Stimulated activated naive CD8-positive, alpha-beta T cell treated with anti-CD3 and anti-CD28 coated beads, Interleukin-15, Interleukin-2, amounts not matched to agents 100 ng/mL and 50 ng/mL, for 24 hours (primary cell): Measurements from ENCODE around the gene TBC1D5.
"Not testable (repeated sequence)": the region's sequence is repeated elsewhere in the genome, so short reads cannot be mapped to it uniquely, and the experiment has no call there.

ENCODE experiments used
- H3K27ac Mint-ChIP-seq: one replicate; pipeline ENCODE4 v1.8.0; 2021; ENCODE audit warnings: mild to moderate bottlenecking, mixed read lengths
- H3K27me3 Mint-ChIP-seq: one replicate; pipeline ENCODE4 v1.8.0; 2021; ENCODE audit warnings: mixed read lengths
- H3K36me3 Mint-ChIP-seq: one replicate; pipeline ENCODE4 v1.8.0; 2021; ENCODE audit warnings: low read depth, mixed read lengths
- H3K4me1 Mint-ChIP-seq: one replicate; pipeline ENCODE4 v1.8.0; 2021; ENCODE audit warnings: low read depth, mixed read lengths
- H3K4me3 Mint-ChIP-seq: one replicate; pipeline ENCODE4 v1.8.0; 2021; ENCODE audit warnings: mild to moderate bottlenecking, mixed read lengths
- H3K9me3 Mint-ChIP-seq: one replicate; pipeline ENCODE4 v1.8.0; 2021; ENCODE audit warnings: mixed read lengths

TBC1D5 gene

DNA sequence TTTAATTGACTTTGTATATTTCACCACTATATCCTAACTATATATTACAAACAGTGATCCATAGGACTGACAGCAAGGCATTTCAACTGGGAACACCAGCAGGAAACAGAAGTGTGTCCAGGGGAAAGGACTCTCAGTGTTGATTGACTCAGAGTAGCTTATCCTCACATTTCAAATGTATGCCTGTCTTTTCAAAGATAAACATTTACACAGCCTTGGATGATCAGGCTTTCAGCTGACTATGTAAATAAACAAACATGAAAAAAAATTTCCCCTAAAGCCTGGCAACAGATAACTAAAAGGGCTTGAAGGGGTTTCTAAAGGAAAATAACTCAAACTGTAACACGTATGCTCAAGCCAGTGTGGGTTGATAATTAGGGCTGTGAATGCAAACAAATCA, 321.8 kb downstream of the TBC1D5 start:
- Mint-ChIP-seq H3K4me3 (no peak overlapping the region), H3K4me1 (no peaks in the 10 kb centered on the region), H3K27ac (no peak overlapping the region), H3K9me3 (no peaks in the 10 kb centered on the region), H3K27me3 (no peaks in the 10 kb centered on the region), H3K36me3 (no peaks in the 10 kb centered on the region)

DNA sequence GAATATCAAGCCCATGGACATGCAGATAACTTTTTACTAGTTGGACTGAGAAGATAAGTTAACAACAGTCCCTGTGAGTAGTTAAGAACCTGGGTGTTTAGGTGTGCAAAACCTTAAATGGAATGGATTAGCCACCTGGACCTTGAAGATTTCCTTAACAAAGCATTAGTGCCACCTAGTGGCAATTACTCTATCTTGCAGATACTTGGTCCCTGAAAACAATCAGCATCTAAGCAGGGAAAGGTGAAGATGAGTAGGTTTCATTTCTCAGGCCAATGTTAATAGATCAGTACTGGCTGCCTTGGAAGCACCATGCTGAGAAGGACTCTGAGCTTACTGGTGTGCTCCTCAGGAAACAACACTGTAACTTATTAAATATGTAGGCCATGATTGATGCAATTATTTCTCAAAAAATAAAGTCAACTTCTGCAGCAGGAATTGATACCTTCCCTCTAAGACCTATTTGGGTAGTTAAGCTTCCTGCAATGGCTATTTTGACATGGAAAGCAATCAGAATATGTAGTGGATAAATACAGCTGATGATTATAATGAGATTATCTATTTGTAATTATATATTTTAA, 329.4 kb downstream of the TBC1D5 start:
- no peak overlapping the region for H3K4me3 Mint-ChIP-seq
- no peaks in the 10 kb centered on the region for H3K4me1 Mint-ChIP-seq
- H3K27ac Mint-ChIP-seq = no peak overlapping the region
- no peaks in the 10 kb centered on the region for H3K36me3 Mint-ChIP-seq
- peaks cover 4% of the 10 kb centered on the region for H3K9me3 Mint-ChIP-seq
- no peaks in the 10 kb centered on the region for H3K27me3 Mint-ChIP-seq

DNA sequence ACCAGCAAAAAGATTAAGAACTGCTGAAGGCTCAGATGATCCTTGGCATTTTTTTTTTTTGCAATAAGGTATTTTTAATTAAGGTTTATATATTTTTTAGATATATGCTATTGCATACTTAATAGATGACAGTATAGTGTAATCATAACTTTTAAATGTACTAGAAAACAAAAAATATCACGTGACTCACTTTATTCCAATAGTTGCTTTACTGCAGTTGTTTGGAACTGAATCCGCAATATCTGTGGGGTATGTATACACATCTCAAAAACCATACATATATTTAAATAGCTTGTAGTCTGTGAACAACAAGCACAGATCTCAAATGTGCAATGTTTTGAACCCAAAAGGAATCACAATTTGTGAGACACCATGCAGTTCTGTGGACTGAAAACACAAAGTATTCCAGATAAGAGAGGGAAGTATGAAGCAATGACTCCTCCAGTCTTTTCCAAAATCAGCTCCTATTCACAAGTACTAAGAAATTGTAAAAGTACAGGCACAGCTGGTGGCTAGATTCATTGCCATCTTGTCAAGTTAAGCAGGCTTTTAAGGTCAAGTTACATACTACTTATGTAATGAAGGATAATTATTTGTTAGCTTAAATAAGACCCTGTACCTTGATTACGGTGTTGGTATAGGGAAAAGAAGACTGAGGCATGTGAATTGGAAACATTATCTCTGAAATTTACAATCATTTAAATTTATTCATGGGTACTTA, 331.1 kb downstream of the TBC1D5 start:
- Mint-ChIP-seq H3K4me1 (no peaks in the 10 kb centered on the region), H3K27ac (no peak overlapping the region), H3K4me3 (no peak overlapping the region), H3K36me3 (no peaks in the 10 kb centered on the region), H3K9me3 (peaks cover 4% of the 10 kb centered on the region), H3K27me3 (no peaks in the 10 kb centered on the region)

DNA sequence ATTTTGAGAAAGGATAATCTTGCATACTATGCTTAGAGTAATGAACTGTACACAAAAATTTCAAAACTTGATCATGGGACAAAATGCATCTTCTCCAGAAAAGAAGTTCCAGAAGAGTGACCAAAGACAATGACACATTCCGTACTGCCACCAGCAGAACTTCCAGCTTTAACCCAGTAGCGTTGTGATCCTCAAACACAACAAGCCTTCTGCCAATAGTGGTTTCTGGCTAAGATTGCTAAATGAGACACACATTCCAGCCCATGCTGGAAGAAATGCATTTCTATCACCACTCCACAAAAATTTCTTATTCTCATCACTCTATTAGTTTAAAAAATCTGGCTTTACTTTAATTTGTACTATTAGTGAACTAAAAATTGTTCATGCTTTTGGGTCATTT, 334.9 kb downstream of the TBC1D5 start:
- H3K4me1 Mint-ChIP-seq = no peaks in the 10 kb centered on the region
- no peak overlapping the region for H3K27ac Mint-ChIP-seq
- no peaks in the 10 kb centered on the region for H3K27me3 Mint-ChIP-seq
- no peak overlapping the region for H3K4me3 Mint-ChIP-seq
- peaks cover 11% of the 10 kb centered on the region for H3K36me3 Mint-ChIP-seq
- H3K9me3 Mint-ChIP-seq = no peaks in the 10 kb centered on the region

DNA sequence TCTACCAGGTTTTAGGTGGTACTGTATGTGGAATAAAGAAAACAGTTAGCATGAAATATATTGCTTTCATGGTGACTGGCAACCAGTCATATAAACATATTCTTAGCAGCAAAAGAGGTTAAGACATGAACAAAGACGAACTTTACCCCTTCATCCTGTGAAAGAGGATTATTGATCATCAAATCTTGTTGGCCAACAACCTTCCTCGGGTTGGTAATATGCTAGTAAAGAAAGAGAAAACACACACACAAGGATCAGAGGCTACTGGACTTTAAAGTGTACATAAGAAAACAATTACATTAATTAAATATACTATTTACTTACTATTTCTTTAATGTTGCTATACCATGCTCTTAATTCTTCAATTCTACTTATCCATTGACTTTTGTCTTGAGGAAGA, 337.9 kb downstream of the TBC1D5 start:
- Mint-ChIP-seq H3K9me3 (no peaks in the 10 kb centered on the region), H3K4me1 (no peaks in the 10 kb centered on the region), H3K4me3 (no peak overlapping the region), H3K36me3 (peaks cover 11% of the 10 kb centered on the region), H3K27ac (no peak overlapping the region), H3K27me3 (no peaks in the 10 kb centered on the region)

DNA sequence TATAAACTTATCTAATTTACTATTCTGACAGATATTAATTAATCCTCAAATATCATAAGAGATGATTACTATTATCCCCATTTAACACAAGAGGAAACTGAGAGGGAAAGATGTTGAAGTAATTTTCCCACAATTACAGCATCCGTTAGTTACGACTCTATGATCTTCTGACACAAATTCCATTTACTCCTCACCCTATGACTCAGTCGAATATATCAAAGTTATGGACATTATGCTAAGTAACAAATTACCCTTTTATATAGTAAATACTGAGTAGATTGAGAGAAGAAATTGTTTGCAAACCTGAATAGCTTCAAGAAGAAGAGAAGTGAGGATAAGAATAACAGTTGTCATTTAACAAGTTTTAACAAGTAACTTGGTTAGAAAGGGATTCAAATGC, 340.0 kb downstream of the TBC1D5 start:
- no peaks in the 10 kb centered on the region for H3K4me1 Mint-ChIP-seq
- peaks cover 12% of the 10 kb centered on the region for H3K36me3 Mint-ChIP-seq
- H3K9me3 Mint-ChIP-seq = no peaks in the 10 kb centered on the region
- H3K27ac Mint-ChIP-seq = no peak overlapping the region
- no peaks in the 10 kb centered on the region for H3K27me3 Mint-ChIP-seq
- H3K4me3 Mint-ChIP-seq = no peak overlapping the region

DNA sequence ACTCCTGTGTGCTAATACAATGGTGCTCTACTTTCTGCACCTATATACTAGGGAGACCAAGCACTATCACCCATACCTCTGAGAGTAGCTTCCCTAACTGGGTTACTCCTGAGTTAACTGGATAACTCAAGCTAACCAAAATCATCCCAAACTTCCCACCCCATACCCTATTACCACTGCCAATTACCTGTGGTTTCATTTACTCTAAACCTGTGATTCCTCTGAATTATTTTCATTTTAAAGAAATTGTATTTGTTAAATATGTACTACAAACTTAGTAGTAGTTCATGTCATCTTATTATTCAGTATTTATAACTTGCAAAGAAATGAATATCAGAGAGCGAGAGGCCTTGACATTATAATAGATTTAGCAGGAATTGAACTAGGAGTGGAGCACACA, 340.5 kb downstream of the TBC1D5 start:
- Mint-ChIP-seq H3K27me3 (no peaks in the 10 kb centered on the region), H3K36me3 (peaks cover 17% of the 10 kb centered on the region), H3K4me3 (no peak overlapping the region), H3K27ac (no peak overlapping the region), H3K9me3 (no peaks in the 10 kb centered on the region), H3K4me1 (no peaks in the 10 kb centered on the region)

DNA sequence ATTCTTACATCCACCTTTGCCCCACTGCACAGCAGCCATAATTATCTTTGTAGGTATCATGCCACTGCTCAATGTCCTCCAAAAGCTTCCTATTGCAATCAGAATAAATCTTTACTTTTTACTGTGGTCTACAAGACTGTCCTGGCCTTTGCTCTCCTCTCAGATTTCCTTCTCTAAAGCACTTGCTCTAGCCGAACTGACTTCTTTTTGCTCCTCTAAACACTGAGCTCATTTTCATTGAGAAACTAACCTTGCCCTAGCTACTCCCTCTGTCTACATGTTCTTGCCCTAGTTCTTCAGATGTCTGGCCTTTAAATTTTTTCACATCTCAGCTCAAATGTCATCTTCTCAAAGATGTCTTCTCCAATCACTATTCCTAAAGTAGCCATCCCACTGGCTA, 342.8 kb downstream of the TBC1D5 start:
- Mint-ChIP-seq H3K4me3 (no peak overlapping the region), H3K27ac (no peak overlapping the region), H3K36me3 (peaks cover 18% of the 10 kb centered on the region), H3K9me3 (no peaks in the 10 kb centered on the region), H3K27me3 (no peaks in the 10 kb centered on the region), H3K4me1 (no peaks in the 10 kb centered on the region)

DNA sequence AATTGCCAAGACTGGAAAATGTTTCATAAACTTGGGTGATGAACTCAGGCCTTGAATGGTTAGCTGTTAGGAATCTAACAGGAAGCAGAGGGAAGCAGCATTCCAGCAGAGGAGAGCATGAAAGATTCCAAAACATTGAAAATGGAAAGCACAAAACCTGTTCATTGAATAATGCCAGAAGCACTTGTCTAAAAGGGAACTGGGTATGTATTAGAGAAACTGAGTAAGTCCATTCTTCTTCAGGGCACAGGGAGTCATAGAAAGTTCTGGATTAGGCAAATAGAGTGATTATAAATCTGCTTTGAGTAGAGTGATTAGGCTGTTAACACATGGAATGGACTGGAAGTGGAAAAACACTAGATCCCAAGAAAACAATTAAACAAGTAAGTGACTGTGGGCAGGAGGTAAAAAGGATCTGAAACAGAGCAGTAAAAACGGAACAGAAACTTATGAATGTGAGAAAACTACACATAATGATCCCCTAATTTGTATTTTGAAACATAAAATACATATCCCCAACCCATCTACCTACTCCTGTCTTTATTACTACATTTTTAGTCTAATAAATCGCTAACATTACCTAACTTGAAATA, 343.4 kb downstream of the TBC1D5 start:
- Mint-ChIP-seq H3K36me3 (peaks cover 16% of the 10 kb centered on the region), H3K27ac (no peak overlapping the region), H3K4me3 (no peak overlapping the region), H3K4me1 (no peaks in the 10 kb centered on the region), H3K27me3 (no peaks in the 10 kb centered on the region), H3K9me3 (no peaks in the 10 kb centered on the region)

DNA sequence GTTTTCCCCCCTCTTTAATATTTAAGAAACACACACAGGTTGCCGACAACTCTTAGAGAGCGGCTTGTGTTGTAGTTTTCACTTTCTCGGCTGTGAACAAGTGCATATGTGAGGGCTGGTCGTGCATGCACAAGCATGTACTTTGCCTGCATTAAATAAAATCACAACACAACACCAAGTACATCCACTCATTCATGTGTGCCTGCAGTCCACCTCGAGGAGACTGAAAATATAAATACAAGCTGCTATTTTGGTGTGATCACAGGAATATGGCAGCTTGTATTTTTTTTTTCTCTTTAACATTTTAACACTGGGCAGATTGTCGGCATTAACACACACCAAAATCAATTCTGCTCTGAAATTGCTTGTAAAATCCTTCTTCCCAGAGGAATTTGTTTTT, 346.4 kb downstream of the TBC1D5 start:
- no peaks in the 10 kb centered on the region for H3K4me1 Mint-ChIP-seq
- no peaks in the 10 kb centered on the region for H3K27me3 Mint-ChIP-seq
- H3K27ac Mint-ChIP-seq = no peak overlapping the region
- peaks cover 42% of the 10 kb centered on the region for H3K36me3 Mint-ChIP-seq
- H3K4me3 Mint-ChIP-seq = no peak overlapping the region
- peaks cover 4% of the 10 kb centered on the region for H3K9me3 Mint-ChIP-seq

DNA sequence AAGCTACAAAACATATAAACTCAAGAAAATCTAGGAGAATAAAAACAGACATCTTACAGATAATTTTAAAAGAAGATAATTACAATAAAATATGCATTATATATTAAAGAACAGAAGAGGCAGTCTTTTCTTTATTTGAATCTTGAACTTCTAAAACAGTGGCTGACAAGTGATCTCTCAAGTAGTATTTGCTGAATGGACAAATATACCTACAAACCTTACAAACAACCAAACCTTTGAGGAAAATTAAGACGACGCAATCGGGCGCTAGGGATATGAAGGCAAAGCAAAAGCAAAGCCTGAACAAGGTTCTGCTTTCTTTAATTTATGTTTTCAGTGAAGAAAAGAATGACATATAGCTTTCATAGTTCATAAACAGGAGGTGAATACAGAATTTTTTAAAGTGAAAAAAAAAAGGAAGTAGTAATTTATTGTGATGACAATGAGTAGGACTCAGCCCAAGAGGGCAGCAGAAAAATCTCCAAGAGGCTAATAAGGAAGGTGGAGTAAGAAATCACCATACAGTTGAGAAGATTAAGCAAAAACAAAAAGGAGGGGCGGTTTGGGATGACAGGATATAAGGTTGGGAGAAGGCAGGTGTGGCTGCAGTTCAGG, 347.8 kb downstream of the TBC1D5 start:
- H3K27ac Mint-ChIP-seq = no peak overlapping the region
- H3K4me1 Mint-ChIP-seq = no peaks in the 10 kb centered on the region
- no peak overlapping the region for H3K4me3 Mint-ChIP-seq
- H3K36me3 Mint-ChIP-seq = peaks cover 53% of the 10 kb centered on the region
- H3K27me3 Mint-ChIP-seq = no peaks in the 10 kb centered on the region
- peaks cover 4% of the 10 kb centered on the region for H3K9me3 Mint-ChIP-seq

DNA sequence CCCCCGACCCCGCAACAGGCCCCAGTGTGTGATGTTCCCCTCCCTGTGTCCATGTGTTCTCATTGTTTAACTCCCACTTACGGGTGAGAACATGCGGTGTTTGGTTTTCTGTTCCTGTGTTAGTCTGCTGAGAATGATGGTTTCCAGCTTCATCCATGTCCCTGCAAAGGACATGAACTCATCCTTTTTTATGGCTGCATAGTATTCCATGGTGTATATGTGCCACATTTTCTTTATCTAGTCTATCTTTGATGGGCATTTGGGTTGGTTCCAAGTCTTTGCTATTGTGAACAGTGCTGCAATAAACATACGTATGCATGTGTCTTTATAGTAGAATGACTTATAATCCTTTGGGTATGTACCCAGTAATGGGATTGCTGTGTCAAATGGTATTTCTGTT, 349.9 kb downstream of the TBC1D5 start:
- H3K4me3 Mint-ChIP-seq, H3K27ac Mint-ChIP-seq, H3K4me1 Mint-ChIP-seq, H3K9me3 Mint-ChIP-seq, H3K27me3 Mint-ChIP-seq: not testable (repeated sequence)
- H3K36me3 Mint-ChIP-seq = peaks cover 57% of the 10 kb centered on the region

DNA sequence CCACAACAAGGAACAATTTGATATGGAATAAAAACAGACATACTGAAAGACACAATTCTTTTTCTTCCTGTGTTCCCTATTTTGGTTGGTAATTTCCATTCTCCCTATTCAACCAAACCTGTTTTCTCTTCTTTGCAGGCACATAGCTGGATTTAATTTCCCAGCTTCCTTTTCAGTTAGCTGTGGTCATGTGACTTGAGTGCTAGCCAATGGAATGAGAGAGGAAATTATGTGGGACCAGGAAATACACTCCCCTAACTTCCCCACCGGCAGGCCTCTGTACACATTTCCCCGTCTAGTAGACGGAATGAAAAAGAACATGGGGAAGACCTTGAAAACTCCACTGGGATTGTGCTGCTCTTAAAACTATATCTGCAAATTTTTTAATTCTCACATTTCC, 351.6 kb downstream of the TBC1D5 start:
- Mint-ChIP-seq H3K9me3 (peaks cover 4% of the 10 kb centered on the region), H3K36me3 (peaks cover 52% of the 10 kb centered on the region), H3K4me3 (no peak overlapping the region), H3K27me3 (no peaks in the 10 kb centered on the region), H3K4me1 (no peaks in the 10 kb centered on the region), H3K27ac (no peak overlapping the region)

DNA sequence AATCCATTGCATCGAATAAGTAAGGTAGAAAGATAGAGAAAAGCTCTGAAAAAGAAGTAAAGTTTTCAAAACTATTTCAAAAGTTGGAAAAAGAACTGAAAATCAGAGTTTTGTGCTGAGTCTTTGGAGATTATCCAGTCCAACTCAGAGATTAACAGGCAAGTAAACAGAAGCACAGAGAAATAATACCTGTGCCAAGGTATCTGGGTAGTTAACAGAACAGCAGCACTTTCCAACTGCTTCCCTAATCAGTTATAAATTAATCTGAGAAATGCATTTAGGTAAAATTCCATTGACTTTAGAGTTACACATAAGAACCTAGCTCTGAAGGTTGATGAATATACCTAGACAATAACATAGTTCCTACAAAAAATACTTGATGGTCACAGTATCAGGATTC, 355.3 kb downstream of the TBC1D5 start:
- no peaks in the 10 kb centered on the region for H3K27me3 Mint-ChIP-seq
- no peaks in the 10 kb centered on the region for H3K9me3 Mint-ChIP-seq
- no peak overlapping the region for H3K27ac Mint-ChIP-seq
- H3K4me1 Mint-ChIP-seq = no peaks in the 10 kb centered on the region
- H3K4me3 Mint-ChIP-seq = no peak overlapping the region
- peaks cover 32% of the 10 kb centered on the region for H3K36me3 Mint-ChIP-seq

DNA sequence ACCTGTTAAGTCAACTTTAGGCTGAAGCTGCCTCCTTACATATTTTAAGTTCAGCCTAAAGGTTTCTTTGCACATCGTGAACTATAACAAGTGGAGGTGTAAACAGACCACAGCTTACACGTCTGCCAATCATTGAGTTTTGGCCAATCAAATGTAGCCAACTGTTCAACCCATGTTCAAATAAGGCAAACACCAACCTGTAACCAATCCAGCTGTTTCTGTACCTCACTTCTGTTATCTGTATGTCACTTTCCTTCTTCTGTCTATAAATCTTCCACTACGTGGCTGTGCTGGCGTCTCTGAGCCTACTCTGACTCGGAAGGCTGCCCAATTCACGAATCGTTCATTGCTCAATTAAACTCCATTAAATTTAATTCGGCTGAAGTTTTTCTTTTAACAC, 356.0 kb downstream of the TBC1D5 start:
- no peak overlapping the region for H3K4me3 Mint-ChIP-seq
- no peaks in the 10 kb centered on the region for H3K4me1 Mint-ChIP-seq
- no peaks in the 10 kb centered on the region for H3K9me3 Mint-ChIP-seq
- H3K27ac Mint-ChIP-seq = no peak overlapping the region
- peaks cover 26% of the 10 kb centered on the region for H3K36me3 Mint-ChIP-seq
- no peaks in the 10 kb centered on the region for H3K27me3 Mint-ChIP-seq
